Large intestine (tissue), 3 donors: ENCODE results near the gene UFD1. TPM values are rescaled to one million over a fixed set of nuclear protein-coding genes. Genes with fewer than 3 reads are reported as not detected.

Experiments
- DNase-seq, 2 donors: peaks; one replicate each; pipeline versions ENCODE4 v3.0.0 to v3.0.0-alpha.2; 2013
- H3K27ac ChIP-seq: one replicate; pipeline ENCODE4 v1.5.1; 2013; ENCODE audit warnings: low read length
- H3K27me3 ChIP-seq: 2 replicates; pipeline ENCODE4 v1.6.1; 2013; ENCODE audit warnings: low read length; ENCODE audit not compliant: control insufficient read depth, insufficient read depth
- H3K36me3 ChIP-seq: 2 replicates; pipeline ENCODE4 v1.6.1; 2013; ENCODE audit warnings: low read length; ENCODE audit not compliant: control insufficient read depth, insufficient read depth
- H3K4me1 ChIP-seq: one replicate; pipeline ENCODE4 v1.6.1; 2013; ENCODE audit warnings: low read length; ENCODE audit not compliant: control insufficient read depth, insufficient read depth
- H3K4me3 ChIP-seq: one replicate; pipeline ENCODE4 v1.5.1; 2013; ENCODE audit warnings: low read length
- H3K9me3 ChIP-seq: one replicate; pipeline ENCODE4 v1.6.1; 2013; ENCODE audit warnings: mild to moderate bottlenecking, low read depth, low read length, moderate library complexity; ENCODE audit not compliant: control insufficient read depth
- WGBS: methylation state at CpG from one replicate; pipeline ENCODE4 v1.1.5; 2013; ENCODE audit warnings: low lambda C conversion rate; ENCODE audit not compliant: insufficient coverage; 5-methylcytosine and 5-hydroxymethylcytosine counted together
- polyA plus RNA-seq: library from polyadenylated mRNA; unstranded; fragments of 120-200 nt; gene quantifications from one replicate; pipeline ENCODE4 v1.2.1, GENCODE V29; 2013

UFD1 gene
- polyA plus RNA-seq, 1 donor, result 51.1 TPM

GRCh38 chr22:19460036-19460435, 19.0 kb downstream of the UFD1 start:
- Histone ChIP-seq H3K4me3 (no peak overlapping the region), H3K27me3 (no peaks in the 10 kb centered on the region), H3K9me3 (no peaks in the 10 kb centered on the region), H3K4me1 (no peaks in the 10 kb centered on the region), H3K27ac (no peak overlapping the region), H3K36me3 (peaks cover 53% of the 10 kb centered on the region)
- no peak for DNase-seq
- 100% methylated on average over 1 of the region's 2 CpGs for WGBS

GRCh38 chr22:19457828-19458428, 21.1 kb downstream of the UFD1 start:
- H3K4me3 ChIP-seq, result no peak overlapping the region
- peaks cover 60% of the 10 kb centered on the region for H3K36me3 ChIP-seq
- H3K27me3 ChIP-seq, result no peaks in the 10 kb centered on the region
- 100% methylated on average over 1 of the region's 8 CpGs for whole genome bisulfite sequencing
- H3K9me3 ChIP-seq, result no peaks in the 10 kb centered on the region
- no peaks in the 10 kb centered on the region for H3K4me1 ChIP-seq
- no peak for DNase-seq
- H3K27ac ChIP-seq, result no peak overlapping the region

GRCh38 chr22:19456541-19456940, 22.5 kb downstream of the UFD1 start:
- no CpG with 5 or more reads among the region's 10 CpGs for WGBS

GRCh38 chr22:19455585-19456370, 23.2 kb downstream of the UFD1 start:
- DNase-seq, result no peak
- peaks cover 65% of the 10 kb centered on the region for H3K36me3 ChIP-seq
- H3K4me3 ChIP-seq, result no peak overlapping the region
- WGBS, result no CpG with 5 or more reads among the region's 4 CpGs
- no peaks in the 10 kb centered on the region for H3K4me1 ChIP-seq
- no peak overlapping the region for H3K27ac ChIP-seq
- H3K27me3 ChIP-seq, result no peaks in the 10 kb centered on the region
- H3K9me3 ChIP-seq, result no peaks in the 10 kb centered on the region

More at GRCh38 chr22:19456541-19456940, 22.5 kb downstream of the UFD1 start:
- Histone ChIP-seq H3K4me3 (no peak overlapping the region), H3K27ac (no peak overlapping the region), H3K27me3 (no peaks in the 10 kb centered on the region), H3K9me3 (no peaks in the 10 kb centered on the region), H3K36me3 (peaks cover 65% of the 10 kb centered on the region), H3K4me1 (no peaks in the 10 kb centered on the region)
- DNase-seq, result no peak

- H3K27me3 ChIP-seq, result no peaks in the 10 kb centered on the region
- no peak overlapping the region for H3K4me3 ChIP-seq
- 100% methylated on average over 1 of the region's 2 CpGs for WGBS
- peaks cover 66% of the 10 kb centered on the region for H3K36me3 ChIP-seq
- H3K9me3 ChIP-seq, result no peaks in the 10 kb centered on the region
- no peaks in the 10 kb centered on the region for H3K4me1 ChIP-seq
- DNase-seq, result no peak
- H3K27ac ChIP-seq, result no peak overlapping the region
Observed at GRCh38 chr22:19455033-19455432, 24.0 kb downstream of the UFD1 start.

- WGBS, result 60% methylated on average over 1 of the region's 6 CpGs
- no peak overlapping the region for H3K27ac ChIP-seq
- no peak overlapping the region for H3K4me3 ChIP-seq
- no peaks in the 10 kb centered on the region for H3K4me1 ChIP-seq
- H3K36me3 ChIP-seq, result peaks cover 68% of the 10 kb centered on the region
- no peaks in the 10 kb centered on the region for H3K9me3 ChIP-seq
- H3K27me3 ChIP-seq, result no peaks in the 10 kb centered on the region
- no peak for DNase-seq
Observed at GRCh38 chr22:19454156-19454555, 24.8 kb downstream of the UFD1 start.

GRCh38 chr22:19453718-19454117, 25.3 kb downstream of the UFD1 start:
- H3K27ac ChIP-seq, result no peak overlapping the region
- WGBS, result no CpG with 5 or more reads among the region's 5 CpGs
- no peaks in the 10 kb centered on the region for H3K27me3 ChIP-seq
- peaks cover 3% of the 10 kb centered on the region for H3K4me1 ChIP-seq
- no peak overlapping the region for H3K4me3 ChIP-seq
- H3K9me3 ChIP-seq, result no peaks in the 10 kb centered on the region
- DNase-seq, result no peak
- H3K36me3 ChIP-seq, result peaks cover 68% of the 10 kb centered on the region

- no peaks in the 10 kb centered on the region for H3K27me3 ChIP-seq
- H3K27ac ChIP-seq, result no peak overlapping the region
- H3K9me3 ChIP-seq, result no peaks in the 10 kb centered on the region
- H3K4me3 ChIP-seq, result no peak overlapping the region
- 100% methylated on average over 1 of the region's 4 CpGs for WGBS
- peaks cover 56% of the 10 kb centered on the region for H3K36me3 ChIP-seq
- peaks cover 9% of the 10 kb centered on the region for H3K4me1 ChIP-seq
- DNase-seq, result no peak
Observed at GRCh38 chr22:19451570-19451969, 27.4 kb downstream of the UFD1 start.

GRCh38 chr22:19450363-19451175, 28.4 kb downstream of the UFD1 start:
- no peak for DNase-seq
- Histone ChIP-seq H3K27ac (no peak overlapping the region), H3K4me1 (peaks cover 15% of the 10 kb centered on the region), H3K4me3 (no peak overlapping the region), H3K27me3 (no peaks in the 10 kb centered on the region), H3K36me3 (peaks cover 46% of the 10 kb centered on the region), H3K9me3 (no peaks in the 10 kb centered on the region)
- WGBS, result 84% methylated on average over 2 of the region's 8 CpGs

GRCh38 chr22:19449422-19449767, 29.6 kb downstream of the UFD1 start:
- WGBS, result no CpG with 5 or more reads among the region's 2 CpGs
- Histone ChIP-seq H3K4me1 (peaks cover 15% of the 10 kb centered on the region), H3K4me3 (no peak overlapping the region), H3K27ac (no peak overlapping the region), H3K9me3 (no peaks in the 10 kb centered on the region), H3K27me3 (no peaks in the 10 kb centered on the region), H3K36me3 (peaks cover 38% of the 10 kb centered on the region)
- no peak for DNase-seq
